CD8-positive, alpha-beta memory T cell (primary cell): ENCODE results near the gene ALPG. TPM values are rescaled to one million over a fixed set of nuclear protein-coding genes. Genes with fewer than 3 reads are reported as not detected.

Source experiments
- CTCF ChIA-PET: fragments of 350-600 bp; sonication (Branson Sonifier 250); formaldehyde crosslinking; loops from one replicate; lab custom pipeline; 2021; ENCODE audit warnings: antibody characterized with exemption; lab: Charles Lee
- POLR2A ChIA-PET: fragments of 350-600 bp; sonication (Branson Sonifier 250); formaldehyde crosslinking; loops from one replicate; lab custom pipeline; 2021; ENCODE audit warnings: antibody characterized with exemption; lab: Charles Lee
- DNase-seq, 5 donors: peaks; one replicate each; pipeline versions ENCODE4 v3.0.0 to v3.0.0-alpha.2; 2020 to 2022; ENCODE audit warnings: mixed read lengths in 1 of 5
- H3K27ac ChIP-seq: one replicate; pipeline ENCODE4 v1.7.0; 2013; ENCODE audit warnings: low read depth, mild to moderate bottlenecking, low read length, moderate library complexity
- H3K27me3 ChIP-seq: 2 replicates; pipeline ENCODE4 v1.7.0; 2013; ENCODE audit warnings: low read length, mild to moderate bottlenecking; ENCODE audit not compliant: insufficient read depth, poor library complexity, severe bottlenecking
- H3K36me3 ChIP-seq: 2 replicates; pipeline ENCODE4 v1.7.0; 2013; ENCODE audit warnings: mild to moderate bottlenecking, low read length, moderate library complexity; ENCODE audit not compliant: insufficient read depth
- H3K4me1 ChIP-seq: 2 replicates; pipeline ENCODE4 v1.7.0; 2013; ENCODE audit warnings: mild to moderate bottlenecking, low read length, moderate library complexity; ENCODE audit not compliant: insufficient read depth
- H3K4me3 ChIP-seq: 2 replicates; pipeline ENCODE4 v1.7.0; 2013; ENCODE audit warnings: mild to moderate bottlenecking, low read length
- H3K9me3 ChIP-seq: 2 replicates; pipeline ENCODE4 v1.7.0; 2013; ENCODE audit warnings: mild to moderate bottlenecking, low read length
- H3K27ac Mint-ChIP-seq, 8 donors: one replicate each; pipeline ENCODE4 v1.8.0; 2020 to 2021; ENCODE audit warnings: mixed read lengths in 8 of 8, mild to moderate bottlenecking in 6 of 8, inconsistent platforms in 3 of 8, moderate library complexity in 3 of 8
- H3K27me3 Mint-ChIP-seq, 2 donors: one replicate each; pipeline ENCODE4 v1.8.0; 2020 to 2021; ENCODE audit warnings: mixed read lengths in 2 of 2, mild to moderate bottlenecking in 1 of 2, moderate library complexity in 1 of 2
- H3K36me3 Mint-ChIP-seq, 3 donors: one replicate each; pipeline ENCODE4 v1.8.0; 2020 to 2021; ENCODE audit warnings: mixed read lengths in 3 of 3, inconsistent platforms in 1 of 3, mild to moderate bottlenecking in 1 of 3
- H3K4me1 Mint-ChIP-seq, 3 donors: one replicate each; pipeline ENCODE4 v1.8.0; 2020 to 2021; ENCODE audit warnings: mixed read lengths in 3 of 3, inconsistent platforms in 1 of 3, mild to moderate bottlenecking in 1 of 3
- H3K4me3 Mint-ChIP-seq, 7 donors: one replicate each; pipeline ENCODE4 v1.8.0; 2020 to 2021; ENCODE audit warnings: mixed read lengths in 7 of 7, mild to moderate bottlenecking in 6 of 7, moderate library complexity in 4 of 7, inconsistent platforms in 2 of 7
- H3K9me3 Mint-ChIP-seq, 5 donors: one replicate each; pipeline ENCODE4 v1.8.0; 2020 to 2022; ENCODE audit warnings: mixed read lengths in 5 of 5, mild to moderate bottlenecking in 3 of 5, moderate library complexity in 2 of 5, inconsistent platforms in 1 of 5
- polyA plus RNA-seq: library from polyadenylated mRNA; unstranded; fragments of 300-500 nt; fragmentation: Illumina TruSeq; gene quantifications from one replicate; pipeline ENCODE4 v1.2.3, GENCODE V29; 2021
- total RNA-seq, 2 experiments: library from RNA; stranded (reverse); gene quantifications; one replicate each; pipeline ENCODE4 v1.2.3, GENCODE V29; 2021

The ALPG gene
- total and polyA plus RNA-seq, 3 experiments from 2014 or later, result not detected

DNA sequence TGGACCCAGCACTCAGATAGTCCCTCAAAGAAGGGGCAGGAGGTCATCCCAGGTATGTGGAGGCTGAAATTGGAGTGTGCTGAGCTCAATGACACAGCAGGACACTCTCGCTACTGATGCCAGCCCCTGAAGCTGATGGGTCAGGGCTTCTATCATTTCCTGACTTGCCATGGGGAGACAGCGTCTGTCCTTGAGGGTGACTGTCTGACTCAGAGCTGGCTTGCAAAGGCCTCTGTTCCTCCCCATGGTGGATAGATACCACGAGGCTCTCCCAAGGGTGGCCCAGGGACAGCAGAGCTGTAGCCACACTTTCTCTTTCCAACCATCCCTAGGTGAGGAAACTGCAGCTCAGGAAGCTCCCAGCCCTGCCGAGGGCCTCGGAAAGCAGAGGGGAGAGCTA is 10.8 kb downstream of the ALPG start:
- Mint-ChIP-seq H3K27ac (no peak overlapping the region), H3K36me3 (no peaks in the 10 kb centered on the region), H3K4me1 (peaks cover 9 to 37% (median 11%) of the 10 kb centered on the region in 3 donors), H3K9me3 (no peaks in the 10 kb centered on the region), H3K27me3 (peaks cover 23 to 47% of the 10 kb centered on the region in 2 donors), H3K4me3 (no peak overlapping the region)
- H3K27ac ChIP-seq, result no peak overlapping the region
- no peak overlapping the region for H3K4me3 ChIP-seq
- no peaks in the 10 kb centered on the region for H3K9me3 ChIP-seq
- H3K4me1 ChIP-seq, result no peaks in the 10 kb centered on the region
- CTCF ChIA-PET, result no interaction called here
- no peaks in the 10 kb centered on the region for H3K27me3 ChIP-seq
- no peak for DNase-seq
- POLR2A ChIA-PET, result no interaction called here
- H3K36me3 ChIP-seq, result no peaks in the 10 kb centered on the region

DNA sequence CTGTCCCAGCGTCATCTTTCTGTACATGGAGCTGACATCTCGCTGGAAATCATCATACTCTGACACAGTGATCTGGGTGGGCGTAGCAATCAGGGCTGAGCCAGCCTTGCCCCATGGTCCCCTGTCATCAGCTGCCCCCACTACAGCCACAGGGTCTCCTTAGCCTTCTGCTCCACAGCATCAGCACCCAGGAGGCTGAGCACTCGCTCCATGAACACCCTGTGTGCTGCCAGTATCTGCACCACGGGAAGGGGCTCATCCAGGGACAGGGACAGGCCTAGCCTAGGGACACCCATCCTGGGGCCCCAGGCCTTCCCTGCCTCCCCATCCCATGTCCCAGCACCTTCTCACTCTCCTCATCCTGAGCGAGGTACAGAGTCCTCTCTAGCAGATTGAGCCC is 11.4 kb downstream of the ALPG start:
- peaks cover 10 to 32% (median 12%) of the 10 kb centered on the region in 3 donors for H3K4me1 Mint-ChIP-seq
- no peak for DNase-seq
- CTCF ChIA-PET, result no interaction called here

DNA sequence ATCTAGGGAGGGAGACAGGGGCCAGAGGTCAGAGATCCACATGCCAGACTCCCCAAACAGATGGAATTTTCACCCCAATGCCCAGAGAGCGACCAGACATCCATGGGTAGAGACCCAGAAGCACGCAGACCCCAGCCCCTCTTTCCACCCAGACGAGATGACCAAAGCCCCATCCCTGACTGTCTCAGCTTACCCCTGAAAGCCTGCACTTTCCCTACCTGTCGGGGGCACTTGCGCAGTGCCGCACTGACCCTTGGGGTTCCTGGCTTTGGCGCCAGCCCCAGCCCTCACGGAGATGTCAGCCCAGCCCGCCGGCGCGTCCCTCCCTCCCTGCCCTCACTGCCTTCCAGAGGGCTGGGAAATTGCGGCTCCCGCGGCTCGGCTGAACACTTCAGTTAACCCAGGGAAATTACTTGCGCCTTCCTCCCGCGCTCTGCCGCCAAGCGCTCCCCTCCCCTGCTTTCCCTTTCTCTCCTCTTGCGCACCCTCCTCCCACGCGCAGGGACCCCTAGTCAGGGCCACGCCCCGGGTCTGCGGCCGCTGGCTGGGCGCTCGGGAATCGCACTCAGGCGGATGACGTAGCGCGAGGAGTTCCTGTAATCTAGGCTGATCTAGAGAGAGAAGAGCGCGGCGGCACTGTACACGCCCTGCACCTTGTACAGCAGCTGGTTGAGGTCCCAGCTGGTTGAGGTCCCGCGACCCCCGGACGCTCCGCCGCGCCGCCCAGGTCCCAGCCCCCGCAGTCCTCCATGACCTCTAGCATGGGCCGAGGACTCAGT is 12.0 kb downstream of the ALPG start:
- ChIA-PET CTCF (interaction anchor here (0.7 kb wide), 1 partner anchor 11 kb away, joined by 4 read pairs; no protein-coding TSS in a partner anchor), POLR2A (no interaction called here)
- H3K27me3 ChIP-seq, result no peaks in the 10 kb centered on the region
- Mint-ChIP-seq H3K27me3 (peaks cover 28 to 52% of the 10 kb centered on the region in 2 donors), H3K27ac (no peak overlapping the region), H3K36me3 (no peaks in the 10 kb centered on the region), H3K9me3 (no peaks in the 10 kb centered on the region), H3K4me1 (peaks cover 4 to 26% (median 8%) of the 10 kb centered on the region in 3 donors), H3K4me3 (peak overlapping the region in 5 of 7 donors; percentile 41 to 78 (median 49))
- no peaks in the 10 kb centered on the region for H3K4me1 ChIP-seq
- DNase-seq, result no peak
- H3K4me3 ChIP-seq, result no peak overlapping the region
- H3K36me3 ChIP-seq, result no peaks in the 10 kb centered on the region
- H3K27ac ChIP-seq, result no peak overlapping the region
- no peaks in the 10 kb centered on the region for H3K9me3 ChIP-seq

More for the DNA sequence above, 11.4 kb downstream of the ALPG start:
- Mint-ChIP-seq H3K4me3 (peak overlapping the region in 4 of 7 donors; percentile 47 to 78 (median 48)), H3K36me3 (no peaks in the 10 kb centered on the region), H3K9me3 (no peaks in the 10 kb centered on the region), H3K27ac (no peak overlapping the region), H3K27me3 (peaks cover 25 to 52% of the 10 kb centered on the region in 2 donors)
- H3K4me3 ChIP-seq, result no peak overlapping the region
- H3K4me1 ChIP-seq, result no peaks in the 10 kb centered on the region
- no peaks in the 10 kb centered on the region for H3K36me3 ChIP-seq
- H3K9me3 ChIP-seq, result no peaks in the 10 kb centered on the region
- H3K27me3 ChIP-seq, result no peaks in the 10 kb centered on the region
- H3K27ac ChIP-seq, result no peak overlapping the region
- POLR2A ChIA-PET, result no interaction called here

DNA sequence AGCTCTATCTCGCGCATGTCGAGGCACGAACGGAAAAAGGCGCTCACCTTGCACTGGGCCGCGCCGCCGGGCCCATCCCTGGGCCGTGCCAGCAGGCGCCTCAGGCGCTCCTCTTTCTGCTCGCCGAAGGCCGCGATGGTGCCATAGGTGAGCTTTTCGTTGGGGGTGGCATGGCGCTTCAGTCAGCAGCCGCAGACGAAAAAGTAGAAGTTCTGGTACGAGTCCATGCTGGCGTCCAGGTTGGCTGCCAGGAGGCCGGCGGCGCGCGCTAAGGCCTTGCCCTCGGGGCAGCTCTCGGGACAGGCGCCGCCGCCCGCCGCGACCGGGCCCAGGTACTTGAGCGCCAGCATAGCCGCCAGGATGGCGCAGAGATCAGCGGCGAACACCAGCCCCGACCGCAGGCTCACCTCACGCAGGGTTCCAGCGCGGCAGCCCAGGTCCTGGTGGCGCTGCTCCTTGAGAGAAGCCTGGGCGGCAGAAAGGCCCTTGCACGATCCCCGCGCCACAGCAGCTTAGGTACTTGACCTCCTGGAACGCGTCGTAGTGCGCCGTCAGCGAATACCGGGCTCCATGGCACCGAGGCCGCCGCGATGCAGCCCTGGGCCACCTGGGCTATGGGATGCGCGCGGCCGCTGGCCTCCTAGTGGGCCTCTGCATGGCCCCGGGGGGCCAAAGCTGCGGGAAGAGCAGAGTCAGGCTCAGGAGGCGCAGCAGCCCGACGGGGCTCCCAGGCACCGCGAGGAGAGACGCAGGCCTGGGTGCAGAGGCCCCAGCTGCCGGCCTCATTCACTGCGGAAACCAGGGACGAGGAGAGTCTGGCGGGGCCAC is 12.8 kb downstream of the ALPG start:
- Histone ChIP-seq H3K9me3 (no peaks in the 10 kb centered on the region), H3K4me3 (no peak overlapping the region), H3K4me1 (no peaks in the 10 kb centered on the region), H3K36me3 (no peaks in the 10 kb centered on the region), H3K27ac (no peak overlapping the region), H3K27me3 (no peaks in the 10 kb centered on the region)
- H3K36me3 Mint-ChIP-seq, result no peaks in the 10 kb centered on the region
- no peaks in the 10 kb centered on the region for H3K9me3 Mint-ChIP-seq
- POLR2A ChIA-PET, result no interaction called here
- H3K4me1 Mint-ChIP-seq, result peaks cover 4 to 25% (median 8%) of the 10 kb centered on the region in 3 donors
- peak overlapping the region in 3 of 7 donors; percentile 27 to 57 (median 41) for H3K4me3 Mint-ChIP-seq
- no peak for DNase-seq
- H3K27me3 Mint-ChIP-seq, result peaks cover 33 to 51% of the 10 kb centered on the region in 2 donors
- H3K27ac Mint-ChIP-seq, result no peak overlapping the region
- CTCF ChIA-PET, result interaction anchor here (0.7 kb wide), 1 partner anchor 11 kb away, joined by 4 read pairs; no protein-coding TSS in a partner anchor

DNA sequence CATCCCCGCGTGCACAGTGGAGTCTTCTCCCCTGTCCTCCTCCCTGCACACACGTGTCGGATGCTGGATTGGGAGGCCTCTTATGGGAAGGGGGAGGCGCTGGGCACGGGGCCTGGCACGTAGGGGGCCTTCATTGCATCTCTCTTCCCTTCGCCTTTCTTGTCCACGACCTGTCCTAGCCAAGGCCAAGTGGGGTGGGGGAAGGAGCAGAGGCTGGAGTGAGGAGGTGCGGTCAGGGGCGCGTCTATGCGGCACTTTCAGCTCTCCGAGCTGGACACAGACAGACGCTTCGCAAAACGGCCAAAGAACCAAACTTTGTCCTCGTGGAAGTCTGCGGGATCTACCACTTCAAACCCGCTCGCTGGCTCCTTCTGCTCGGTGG is 13.4 kb downstream of the ALPG start:
- no peak for DNase-seq
- no peaks in the 10 kb centered on the region for H3K27me3 ChIP-seq
- ChIA-PET POLR2A (no interaction called here), CTCF (no interaction called here)
- no peaks in the 10 kb centered on the region for H3K4me1 ChIP-seq
- Mint-ChIP-seq H3K4me3 (peak overlapping the region in 2 of 7 donors; percentile 50 to 51), H3K9me3 (no peaks in the 10 kb centered on the region), H3K4me1 (peaks cover 4 to 25% (median 8%) of the 10 kb centered on the region in 3 donors), H3K27ac (no peak overlapping the region), H3K36me3 (no peaks in the 10 kb centered on the region), H3K27me3 (peaks cover 33 to 51% of the 10 kb centered on the region in 2 donors)
- no peaks in the 10 kb centered on the region for H3K36me3 ChIP-seq
- H3K27ac ChIP-seq, result no peak overlapping the region
- no peak overlapping the region for H3K4me3 ChIP-seq
- H3K9me3 ChIP-seq, result no peaks in the 10 kb centered on the region

DNA sequence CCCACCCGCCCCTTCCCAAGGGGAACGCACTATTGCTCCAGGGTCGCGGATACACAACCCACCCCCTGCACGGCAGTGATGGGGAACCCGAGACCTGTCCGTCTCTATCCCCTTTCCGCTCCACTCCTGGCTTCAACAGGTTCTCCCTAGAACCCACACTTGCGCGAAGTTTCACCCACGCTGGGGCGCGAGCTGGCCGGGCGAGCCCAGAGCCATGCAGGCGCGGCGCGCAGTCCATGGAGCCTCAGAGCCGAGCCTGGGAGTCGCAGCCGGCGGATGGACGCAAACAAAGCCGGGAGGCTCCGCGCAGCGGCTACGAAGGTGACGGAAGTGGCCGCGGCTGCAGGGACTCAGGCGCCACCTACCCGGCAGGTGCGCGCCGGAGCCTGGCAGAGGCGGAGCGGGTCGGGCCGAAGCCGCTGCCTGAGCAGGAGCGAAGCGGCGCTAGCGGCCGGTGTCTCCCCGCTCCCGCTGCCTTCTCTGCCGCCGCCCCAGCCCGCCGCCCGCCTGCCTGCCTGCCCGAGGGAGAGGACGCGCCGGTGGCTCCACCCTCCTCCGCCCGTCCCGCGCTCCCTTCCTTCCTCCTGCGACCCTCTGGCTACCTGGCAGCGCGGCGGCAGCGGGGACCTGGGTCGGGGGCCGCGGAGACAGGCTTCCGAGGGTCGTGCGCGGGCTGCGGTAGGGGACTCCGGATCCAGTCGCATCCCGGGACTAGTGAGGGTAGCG is 14.0 kb downstream of the ALPG start:
- no peaks in the 10 kb centered on the region for H3K4me1 ChIP-seq
- ChIA-PET POLR2A (no interaction called here), CTCF (interaction anchor here (1.4 kb wide), 1 partner anchor 17 kb away, joined by 3 read pairs; no protein-coding TSS in a partner anchor)
- H3K27ac Mint-ChIP-seq, result no peak overlapping the region
- H3K9me3 ChIP-seq, result no peaks in the 10 kb centered on the region
- peak overlapping the region in 4 of 7 donors; percentile 15 to 51 (median 45) for H3K4me3 Mint-ChIP-seq
- no peaks in the 10 kb centered on the region for H3K9me3 Mint-ChIP-seq
- DNase-seq, result peak in 1 of 5 donors; percentile 26
- H3K27ac ChIP-seq, result no peak overlapping the region
- peaks cover 4 to 25% (median 8%) of the 10 kb centered on the region in 3 donors for H3K4me1 Mint-ChIP-seq
- no peak overlapping the region for H3K4me3 ChIP-seq
- H3K27me3 Mint-ChIP-seq, result peaks cover 30 to 47% of the 10 kb centered on the region in 2 donors
- no peaks in the 10 kb centered on the region for H3K27me3 ChIP-seq
- no peaks in the 10 kb centered on the region for H3K36me3 ChIP-seq
- H3K36me3 Mint-ChIP-seq, result no peaks in the 10 kb centered on the region

DNA sequence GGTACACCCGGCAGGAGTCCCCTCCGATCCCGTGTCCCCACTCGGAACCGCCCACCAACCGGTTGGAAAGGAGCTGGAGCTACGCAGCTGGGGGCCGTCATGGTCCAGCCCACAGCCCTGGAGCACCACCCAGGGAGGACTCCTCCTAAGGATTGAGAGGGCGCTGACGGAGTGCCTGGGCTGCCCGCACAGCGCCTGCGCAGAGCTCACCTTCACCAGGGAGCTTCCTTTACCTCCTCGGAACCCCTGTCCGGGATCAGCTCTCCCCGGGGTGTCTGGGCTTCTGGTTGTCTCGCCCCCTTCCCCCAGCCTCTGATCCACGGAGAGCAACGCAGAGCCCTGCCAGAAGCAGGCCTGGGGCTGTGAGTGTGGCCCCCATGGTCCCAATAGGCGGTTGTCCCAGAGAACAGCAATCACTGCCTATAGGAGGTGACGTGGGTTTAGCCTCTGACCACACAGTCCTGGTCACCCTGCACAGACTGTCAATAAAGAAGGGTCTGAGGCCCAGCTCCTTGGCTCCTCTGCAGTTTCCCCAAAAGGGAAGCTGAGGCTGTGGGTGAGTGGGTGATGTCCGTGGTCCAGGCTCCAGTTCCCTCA is 14.6 kb downstream of the ALPG start:
- Mint-ChIP-seq H3K27me3 (peaks cover 29 to 41% of the 10 kb centered on the region in 2 donors), H3K4me3 (peak overlapping the region in 2 of 7 donors; percentile 26 to 46), H3K36me3 (no peaks in the 10 kb centered on the region), H3K4me1 (peaks cover 4 to 25% (median 8%) of the 10 kb centered on the region in 3 donors), H3K27ac (no peak overlapping the region), H3K9me3 (no peaks in the 10 kb centered on the region)
- no peak overlapping the region for H3K4me3 ChIP-seq
- ChIA-PET CTCF (interaction anchor here (1.4 kb wide), 1 partner anchor 16 kb away, joined by 3 read pairs; no protein-coding TSS in a partner anchor), POLR2A (no interaction called here)
- DNase-seq, result no peak
- H3K36me3 ChIP-seq, result no peaks in the 10 kb centered on the region
- no peaks in the 10 kb centered on the region for H3K9me3 ChIP-seq
- H3K4me1 ChIP-seq, result no peaks in the 10 kb centered on the region
- no peaks in the 10 kb centered on the region for H3K27me3 ChIP-seq
- H3K27ac ChIP-seq, result no peak overlapping the region
